NCI-H2081 (cell line): ENCODE measurements around the gene SEMA5A.

Experiments
- DNase-seq, 2 experiments: peaks; one replicate each; lab custom pipeline; 2025; lab: John Stamatoyannopoulos, UW

SEMA5A gene

GRCh38 chr5:9212605-9213004 lies 333.3 kb downstream of the SEMA5A start:
- DNase-seq, result no peak

- DNase-seq, result no peak
Measured at GRCh38 chr5:9209846-9210492, 335.9 kb downstream of the SEMA5A start.

- peak; percentile 72 to 73 for DNase-seq
Measured at GRCh38 chr5:9207817-9208418, 338.0 kb downstream of the SEMA5A start.

GRCh38 chr5:9202636-9203035 lies 343.2 kb downstream of the SEMA5A start:
- DNase-seq, result no peak

- no peak for DNase-seq
Measured at GRCh38 chr5:9201761-9202160, 344.1 kb downstream of the SEMA5A start.

- no peak for DNase-seq
Measured at GRCh38 chr5:9201011-9201410, 344.9 kb downstream of the SEMA5A start.

GRCh38 chr5:9198394-9198793 lies 347.5 kb downstream of the SEMA5A start:
- DNase-seq, result no peak

- DNase-seq, result no peak
Measured at GRCh38 chr5:9197881-9198260, 348.0 kb downstream of the SEMA5A start.

GRCh38 chr5:9196403-9197227 lies 349.3 kb downstream of the SEMA5A start:
- DNase-seq, result no peak

GRCh38 chr5:9194509-9194908 lies 351.4 kb downstream of the SEMA5A start:
- DNase-seq, result no peak

- DNase-seq, result peak in 1 of 2 experiments; percentile 28
Measured at GRCh38 chr5:9192266-9192665, 353.6 kb downstream of the SEMA5A start.

GRCh38 chr5:9189681-9190080 lies 356.2 kb downstream of the SEMA5A start:
- no peak for DNase-seq

- no peak for DNase-seq
Measured at GRCh38 chr5:9188956-9189355, 356.9 kb downstream of the SEMA5A start.

- no peak for DNase-seq
Measured at GRCh38 chr5:9188131-9188530, 357.7 kb downstream of the SEMA5A start.

- DNase-seq, result no peak
Measured at GRCh38 chr5:9187614-9188013, 358.3 kb downstream of the SEMA5A start.

GRCh38 chr5:9186069-9186468 lies 359.8 kb downstream of the SEMA5A start:
- DNase-seq, result no peak

- no peak for DNase-seq
Measured at GRCh38 chr5:9183992-9184391, 361.9 kb downstream of the SEMA5A start.

- DNase-seq, result no peak
Measured at GRCh38 chr5:9182899-9183695, 362.8 kb downstream of the SEMA5A start.

GRCh38 chr5:9176641-9177040 lies 369.2 kb downstream of the SEMA5A start:
- DNase-seq, result no peak

- DNase-seq, result no peak
Measured at GRCh38 chr5:9174446-9174845, 371.4 kb downstream of the SEMA5A start.

GRCh38 chr5:9173281-9174048 lies 372.4 kb downstream of the SEMA5A start:
- no peak for DNase-seq

GRCh38 chr5:9170026-9170425 lies 375.8 kb downstream of the SEMA5A start:
- no peak for DNase-seq
